Brain microvascular endothelial cell (primary cell): ENCODE results near the gene CNTN6.

Source experiments
- DNase-seq: peaks from one replicate; pipeline ENCODE4 v3.0.0-alpha.2; 2020
- H3K27ac ChIP-seq: fragments of 250-450 bp; sonication (Bioruptor Pico); 2 replicates; pipeline ENCODE4 v1.5.1; 2020; ENCODE audit warnings: mild to moderate bottlenecking, moderate library complexity
- H3K27me3 ChIP-seq: fragments of 250-450 bp; sonication (Bioruptor Pico); replicated peaks from 2 replicates; pipeline ENCODE4 v1.5.1; 2020; ENCODE audit warnings: mild to moderate bottlenecking
- H3K36me3 ChIP-seq: fragments of 250-450 bp; sonication (Bioruptor Pico); replicated peaks from 2 replicates; pipeline ENCODE4 v1.5.1; 2020; ENCODE audit warnings: mild to moderate bottlenecking
- H3K4me3 ChIP-seq: 2 replicates; pipeline ENCODE4 v1.5.1; 2011; ENCODE audit warnings: low read depth, mild to moderate bottlenecking, control low read depth, low read length, moderate library complexity
- in situ Hi-C: cut with HindIII; loops from 2 replicates; pipeline ENCODE4 v1.10.0; 2017; ENCODE audit warnings: low sequenced_read_pairs, low pct_ligation_motif_present
- TF ChIP-seq, protein P1 (sequence below): IDR thresholded peaks from 2 replicates; pipeline ENCODE4 v1.5.1; 2011; ENCODE audit warnings: low read depth, mild to moderate bottlenecking, moderate library complexity, low read length, control low read depth, inconsistent platforms; ENCODE audit errors: missing control alignments

Gene CNTN6

GRCh38 chr3:1138036-1138435 is 45.2 kb downstream of the CNTN6 start:
- TF ChIP-seq, protein P1, sequence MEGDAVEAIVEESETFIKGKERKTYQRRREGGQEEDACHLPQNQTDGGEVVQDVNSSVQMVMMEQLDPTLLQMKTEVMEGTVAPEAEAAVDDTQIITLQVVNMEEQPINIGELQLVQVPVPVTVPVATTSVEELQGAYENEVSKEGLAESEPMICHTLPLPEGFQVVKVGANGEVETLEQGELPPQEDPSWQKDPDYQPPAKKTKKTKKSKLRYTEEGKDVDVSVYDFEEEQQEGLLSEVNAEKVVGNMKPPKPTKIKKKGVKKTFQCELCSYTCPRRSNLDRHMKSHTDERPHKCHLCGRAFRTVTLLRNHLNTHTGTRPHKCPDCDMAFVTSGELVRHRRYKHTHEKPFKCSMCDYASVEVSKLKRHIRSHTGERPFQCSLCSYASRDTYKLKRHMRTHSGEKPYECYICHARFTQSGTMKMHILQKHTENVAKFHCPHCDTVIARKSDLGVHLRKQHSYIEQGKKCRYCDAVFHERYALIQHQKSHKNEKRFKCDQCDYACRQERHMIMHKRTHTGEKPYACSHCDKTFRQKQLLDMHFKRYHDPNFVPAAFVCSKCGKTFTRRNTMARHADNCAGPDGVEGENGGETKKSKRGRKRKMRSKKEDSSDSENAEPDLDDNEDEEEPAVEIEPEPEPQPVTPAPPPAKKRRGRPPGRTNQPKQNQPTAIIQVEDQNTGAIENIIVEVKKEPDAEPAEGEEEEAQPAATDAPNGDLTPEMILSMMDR = no peak
- H3K27ac ChIP-seq = no peak overlapping the region
- no peak for DNase-seq
- in situ Hi-C loops = no loop called here
- H3K4me3 ChIP-seq = no peak overlapping the region
- H3K36me3 ChIP-seq = no peaks in the 10 kb centered on the region
- H3K27me3 ChIP-seq = no peaks in the 10 kb centered on the region

- DNase-seq = no peak
- TF ChIP-seq, protein P1 = no peak
- in situ Hi-C loops = no loop called here
- no peak overlapping the region for H3K27ac ChIP-seq
- no peak overlapping the region for H3K4me3 ChIP-seq
- no peaks in the 10 kb centered on the region for H3K36me3 ChIP-seq
- no peaks in the 10 kb centered on the region for H3K27me3 ChIP-seq
Observed at GRCh38 chr3:1139071-1139470, 46.2 kb downstream of the CNTN6 start.

- Histone ChIP-seq H3K27me3 (no peaks in the 10 kb centered on the region), H3K27ac (no peak overlapping the region), H3K36me3 (no peaks in the 10 kb centered on the region), H3K4me3 (no peak overlapping the region)
- TF ChIP-seq, protein P1 = no peak
- in situ Hi-C loops = no loop called here
- no peak for DNase-seq
Observed at GRCh38 chr3:1147326-1147725, 54.5 kb downstream of the CNTN6 start.

DNA sequence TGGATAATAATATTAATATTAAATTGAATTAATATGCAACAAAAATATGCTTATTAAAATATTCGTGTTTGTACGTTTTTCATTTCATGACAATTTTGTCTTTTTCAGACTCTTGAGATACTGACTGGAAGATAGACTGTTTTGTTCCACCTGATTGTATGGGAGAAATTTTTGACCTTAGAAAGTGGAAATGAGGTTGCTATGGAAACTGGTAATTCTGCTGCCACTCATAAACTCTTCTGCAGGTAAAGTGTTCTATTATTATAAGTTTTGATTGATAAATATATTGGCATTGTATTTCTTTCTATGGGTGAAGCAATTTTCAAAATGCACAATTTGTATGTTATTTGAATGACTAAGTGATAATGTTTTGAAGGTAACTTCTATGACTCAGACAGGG is 55.0 kb downstream of the CNTN6 start:
- Histone ChIP-seq H3K27ac (no peak overlapping the region), H3K36me3 (no peaks in the 10 kb centered on the region), H3K27me3 (no peaks in the 10 kb centered on the region), H3K4me3 (no peak overlapping the region)
- in situ Hi-C loops = no loop called here
- TF ChIP-seq, protein P1 = no peak
- DNase-seq = no peak

GRCh38 chr3:1164101-1164500 is 71.3 kb downstream of the CNTN6 start:
- DNase-seq = no peak
- H3K27ac ChIP-seq = no peak overlapping the region
- no peak overlapping the region for H3K4me3 ChIP-seq
- no peaks in the 10 kb centered on the region for H3K27me3 ChIP-seq
- TF ChIP-seq, protein P1 = no peak
- H3K36me3 ChIP-seq = no peaks in the 10 kb centered on the region
- in situ Hi-C loops = no loop called here

DNA sequence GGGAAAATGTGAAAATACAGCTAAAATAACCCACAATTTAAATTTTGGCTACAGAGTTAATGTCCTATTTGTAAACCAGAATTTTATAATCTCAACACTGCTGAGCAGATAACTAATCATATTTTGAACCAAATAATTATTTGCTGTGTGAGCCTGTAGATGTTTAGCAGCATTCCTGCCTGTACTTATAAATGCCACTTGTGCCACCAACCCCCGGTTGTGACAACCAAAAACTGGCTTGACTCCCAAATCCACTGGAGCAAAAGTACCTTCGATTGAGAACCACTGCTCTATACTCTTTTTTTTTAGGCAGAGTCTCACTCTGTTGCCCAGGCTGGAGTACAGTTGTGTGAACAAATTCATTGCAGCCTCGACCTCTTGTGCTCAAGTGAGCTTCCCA is 78.5 kb downstream of the CNTN6 start:
- TF ChIP-seq, protein P1 = no peak
- Histone ChIP-seq H3K36me3 (no peaks in the 10 kb centered on the region), H3K4me3 (no peak overlapping the region), H3K27me3 (no peaks in the 10 kb centered on the region), H3K27ac (no peak overlapping the region)
- in situ Hi-C loops = no loop called here
- DNase-seq = no peak
